Activated CD4-positive, CD25-positive, alpha-beta regulatory T cell (primary cell): Measurements from ENCODE around the gene AHNAK.
"Not testable (repeated sequence)": the region's sequence is repeated elsewhere in the genome, so short reads cannot be mapped to it uniquely, and the experiment has no call there.

Experiments used
- DNase-seq, 4 experiments: peaks; one replicate each; lab custom pipeline; 2025; lab: John Stamatoyannopoulos, UW

AHNAK gene

GRCh38 chr11:62458212-62459002 lies 88.2 kb downstream of the AHNAK start:
- no peak for DNase-seq

GRCh38 chr11:62457478-62457877 lies 89.1 kb downstream of the AHNAK start:
- DNase-seq = no peak

GRCh38 chr11:62456630-62457029 lies 90.0 kb downstream of the AHNAK start:
- DNase-seq = no peak

GRCh38 chr11:62452839-62453468 lies 93.7 kb downstream of the AHNAK start:
- DNase-seq = no peak

GRCh38 chr11:62452261-62452660 lies 94.3 kb downstream of the AHNAK start:
- DNase-seq = no peak

GRCh38 chr11:62451241-62451621 lies 95.4 kb downstream of the AHNAK start:
- no peak for DNase-seq

GRCh38 chr11:62450543-62451240 lies 95.9 kb downstream of the AHNAK start:
- no peak for DNase-seq

- DNase-seq = not testable (repeated sequence)
Observed at GRCh38 chr11:62449912-62450311, 96.7 kb downstream of the AHNAK start.

- DNase-seq = no peak
Observed at GRCh38 chr11:62449451-62449851, 97.2 kb downstream of the AHNAK start.

GRCh38 chr11:62446091-62446490 lies 100.5 kb downstream of the AHNAK start:
- no peak for DNase-seq

GRCh38 chr11:62445314-62445740 lies 101.3 kb downstream of the AHNAK start:
- DNase-seq = no peak

GRCh38 chr11:62444835-62445234 lies 101.8 kb downstream of the AHNAK start:
- no peak for DNase-seq

- no peak for DNase-seq
Observed at GRCh38 chr11:62444236-62444833, 102.3 kb downstream of the AHNAK start.

GRCh38 chr11:62443390-62444235 lies 103.0 kb downstream of the AHNAK start:
- no peak for DNase-seq

- no peak for DNase-seq
Observed at GRCh38 chr11:62439785-62440602, 106.6 kb downstream of the AHNAK start.

GRCh38 chr11:62438641-62439040 lies 108.0 kb downstream of the AHNAK start:
- no peak for DNase-seq

- no peak for DNase-seq
Observed at GRCh38 chr11:62437616-62438015, 109.0 kb downstream of the AHNAK start.

GRCh38 chr11:62435846-62436660 lies 110.6 kb downstream of the AHNAK start:
- no peak for DNase-seq

- DNase-seq = no peak
Observed at GRCh38 chr11:62433904-62434276, 112.7 kb downstream of the AHNAK start.
